MV-4-11 (cell line): Measurements from ENCODE around the gene CRISPLD2.

Experiments used
- DNase-seq: peaks from one replicate; lab custom pipeline; 2025; lab: John Stamatoyannopoulos, UW

The CRISPLD2 gene

GRCh38 chr16:84957792-84958191 lies 138.0 kb downstream of the CRISPLD2 start:
- no peak for DNase-seq
